NCI-H1417 (cell line): ENCODE measurements around the gene GOSR1.

Experiments used
- DNase-seq, 3 experiments: peaks; one replicate each; lab custom pipeline; 2025; lab: John Stamatoyannopoulos, UW

GOSR1 gene

DNA sequence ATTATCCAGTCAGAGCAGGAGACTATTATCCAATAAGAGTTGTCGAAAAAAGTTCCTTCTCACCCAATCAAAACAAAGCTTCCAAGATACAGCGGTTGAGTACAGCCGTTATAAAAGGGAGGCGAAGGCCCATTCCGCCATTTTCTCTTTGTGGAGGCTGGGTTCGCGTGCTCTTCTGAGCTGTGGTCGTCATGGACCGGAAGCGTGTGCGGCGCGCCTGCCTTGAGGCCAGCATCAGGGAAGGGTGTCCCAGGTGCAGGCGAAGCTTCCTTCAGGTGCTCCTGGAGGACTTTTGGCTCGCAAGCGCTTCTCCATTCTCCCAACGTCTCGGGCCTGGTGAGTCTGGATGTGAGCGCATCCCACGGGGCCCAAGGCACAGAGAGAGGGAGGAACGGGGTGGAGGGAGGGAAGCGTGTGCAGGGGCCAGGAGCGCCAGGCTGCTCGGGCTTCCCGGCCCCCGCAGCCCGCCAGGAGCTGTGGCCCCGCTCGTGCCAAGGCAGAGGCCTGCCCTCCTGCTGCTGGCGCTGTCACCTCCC lies 99.2 kb downstream of the GOSR1 start:
- DNase-seq, result no peak
